ENCODE measurements around the gene C11orf24. TPM values are rescaled to one million over a fixed set of nuclear protein-coding genes. Genes with fewer than 3 reads are reported as not detected.

Gene C11orf24
- total RNA-seq, 1 donor from 2014 or later: 78.0 TPM

- DNase-seq: no peak
- H3K4me3 Mint-ChIP-seq: no peak overlapping the region
- TF ChIP-seq, protein P1, sequence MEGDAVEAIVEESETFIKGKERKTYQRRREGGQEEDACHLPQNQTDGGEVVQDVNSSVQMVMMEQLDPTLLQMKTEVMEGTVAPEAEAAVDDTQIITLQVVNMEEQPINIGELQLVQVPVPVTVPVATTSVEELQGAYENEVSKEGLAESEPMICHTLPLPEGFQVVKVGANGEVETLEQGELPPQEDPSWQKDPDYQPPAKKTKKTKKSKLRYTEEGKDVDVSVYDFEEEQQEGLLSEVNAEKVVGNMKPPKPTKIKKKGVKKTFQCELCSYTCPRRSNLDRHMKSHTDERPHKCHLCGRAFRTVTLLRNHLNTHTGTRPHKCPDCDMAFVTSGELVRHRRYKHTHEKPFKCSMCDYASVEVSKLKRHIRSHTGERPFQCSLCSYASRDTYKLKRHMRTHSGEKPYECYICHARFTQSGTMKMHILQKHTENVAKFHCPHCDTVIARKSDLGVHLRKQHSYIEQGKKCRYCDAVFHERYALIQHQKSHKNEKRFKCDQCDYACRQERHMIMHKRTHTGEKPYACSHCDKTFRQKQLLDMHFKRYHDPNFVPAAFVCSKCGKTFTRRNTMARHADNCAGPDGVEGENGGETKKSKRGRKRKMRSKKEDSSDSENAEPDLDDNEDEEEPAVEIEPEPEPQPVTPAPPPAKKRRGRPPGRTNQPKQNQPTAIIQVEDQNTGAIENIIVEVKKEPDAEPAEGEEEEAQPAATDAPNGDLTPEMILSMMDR (IDR thresholded peaks at IDR 0.05): no peak
- ChIA-PET CTCF (no interaction called here), POLR2A (interaction anchor here (6.6 kb wide), 1 partner anchor 9 kb away, joined by 75 read pairs; the partner anchor contains the start of gene C11orf24)
- peaks cover 77% of the 10 kb centered on the region for H3K36me3 Mint-ChIP-seq (ENCODE audit: low read depth)
- peaks cover 50% of the 10 kb centered on the region for H3K4me1 Mint-ChIP-seq
- ATAC-seq (ENCODE audit: low read depth): no peak
- intact Hi-C loops (cut with micrococcal nuclease): no loop called here
- no peaks in the 10 kb centered on the region for H3K9me3 Mint-ChIP-seq
- no peak overlapping the region for H3K27ac Mint-ChIP-seq
- no peaks in the 10 kb centered on the region for H3K27me3 Mint-ChIP-seq
Observed at GRCh38 chr11:68263444-68264035, 8.2 kb downstream of the C11orf24 start.

GRCh38 chr11:68262544-68262827, 9.3 kb downstream of the C11orf24 start:
- Mint-ChIP-seq H3K9me3 (no peaks in the 10 kb centered on the region), H3K27me3 (no peaks in the 10 kb centered on the region), H3K4me1 (peaks cover 50% of the 10 kb centered on the region), H3K36me3 (ENCODE audit: low read depth) (peaks cover 68% of the 10 kb centered on the region), H3K4me3 (no peak overlapping the region), H3K27ac (no peak overlapping the region)
- DNase-seq: no peak
- ATAC-seq (ENCODE audit: low read depth): no peak
- TF ChIP-seq, protein P1 (IDR thresholded peaks at IDR 0.05): no peak
- POLR2A ChIA-PET: interaction anchor here (6.6 kb wide), 1 partner anchor 11 kb away, joined by 75 read pairs; the partner anchor contains the start of gene C11orf24
- CTCF ChIA-PET: no interaction called here
- intact Hi-C loops (cut with micrococcal nuclease): no loop called here

DNA sequence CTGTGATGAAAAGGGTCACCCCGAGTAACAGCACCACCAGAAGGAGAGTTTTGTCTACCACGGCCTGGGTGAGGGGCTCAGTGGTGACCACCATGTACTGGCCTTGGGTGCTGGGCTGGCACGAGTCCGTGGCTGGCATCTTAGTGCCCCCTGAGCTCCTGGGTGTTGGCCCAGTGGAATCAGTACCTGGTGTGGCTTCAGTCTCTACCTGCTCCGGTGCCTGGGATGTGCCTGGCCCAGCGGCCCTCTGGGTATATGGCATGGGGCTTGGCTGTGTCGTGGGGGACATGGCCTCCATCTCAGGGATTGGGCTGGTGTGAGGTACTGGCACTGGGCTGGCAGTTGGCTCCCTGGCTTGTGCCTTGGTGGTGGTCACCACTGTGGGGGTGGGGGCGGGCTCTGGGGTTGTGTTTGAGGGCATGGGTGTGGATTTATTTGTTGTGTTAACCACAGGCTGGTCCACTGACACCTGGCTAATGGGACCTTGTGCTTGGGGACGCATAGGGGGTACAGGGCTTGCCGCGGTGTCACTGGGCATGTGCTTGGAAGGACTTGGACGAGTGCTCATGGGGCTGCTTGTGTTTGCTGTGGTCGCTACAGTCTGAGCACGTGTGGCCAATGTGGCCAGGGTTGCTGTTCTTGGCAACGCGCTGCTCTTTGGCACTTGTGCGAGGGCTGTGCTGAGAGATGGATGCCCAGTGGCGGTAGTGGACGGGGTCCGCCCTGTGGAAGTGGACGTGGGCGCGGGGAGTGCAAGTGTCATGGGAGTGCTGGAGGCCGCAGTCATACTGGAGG, 9.8 kb downstream of the C11orf24 start:
- CTCF ChIA-PET: interaction anchor here (1.3 to 7.2 kb wide), 2 partner anchors 10 to 36 kb away, joined by 3 to 249 read pairs; partner anchors contain the start of gene C11orf24

DNA sequence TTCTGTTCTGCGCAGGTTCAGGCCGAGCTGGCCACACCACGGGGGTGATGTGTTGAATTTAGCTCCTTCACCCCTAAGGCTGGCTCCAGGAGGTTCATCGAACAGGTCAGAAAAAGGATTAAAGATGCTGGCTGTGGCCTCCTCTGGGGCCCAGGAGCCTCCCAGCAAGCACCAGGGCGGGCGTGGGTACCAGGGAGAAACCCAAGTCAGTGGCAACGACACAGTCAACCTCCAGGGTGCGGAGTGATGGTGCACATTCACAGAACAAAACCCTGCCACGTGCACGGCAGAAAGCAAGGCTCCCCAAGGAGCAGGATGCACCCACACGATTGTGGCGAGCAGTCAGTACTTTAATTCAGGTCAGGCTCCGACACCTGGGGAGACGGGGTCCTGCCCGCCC, 10.8 kb downstream of the C11orf24 start:
- peaks cover 54% of the 10 kb centered on the region for H3K36me3 Mint-ChIP-seq (ENCODE audit: low read depth)
- no peak overlapping the region for H3K27ac Mint-ChIP-seq
- TF ChIP-seq, protein P1 (IDR thresholded peaks at IDR 0.05): no peak
- H3K4me1 Mint-ChIP-seq: peaks cover 40% of the 10 kb centered on the region
- no peak overlapping the region for H3K4me3 Mint-ChIP-seq
- POLR2A ChIA-PET: interaction anchor here (0.6 to 6.6 kb wide), 2 partner anchors 12 to 18 kb away, joined by 7 to 75 read pairs; partner anchors contain the start of gene C11orf24
- no peaks in the 10 kb centered on the region for H3K9me3 Mint-ChIP-seq
- intact Hi-C loops (cut with micrococcal nuclease): no loop called here
- DNase-seq (no peak), ATAC-seq (ENCODE audit: low read depth) (no peak)
- H3K27me3 Mint-ChIP-seq: no peaks in the 10 kb centered on the region
- CTCF ChIA-PET: interaction anchor here (1.3 to 7.2 kb wide), 2 partner anchors 11 to 37 kb away, joined by 3 to 249 read pairs; partner anchors contain the start of gene C11orf24

More for the DNA sequence above, 9.8 kb downstream of the C11orf24 start:
- no peak overlapping the region for H3K4me3 Mint-ChIP-seq
- H3K9me3 Mint-ChIP-seq: no peaks in the 10 kb centered on the region
- H3K27me3 Mint-ChIP-seq: no peaks in the 10 kb centered on the region
- no peak overlapping the region for H3K27ac Mint-ChIP-seq
- intact Hi-C loops (cut with micrococcal nuclease): no loop called here
- H3K36me3 Mint-ChIP-seq (ENCODE audit: low read depth): peaks cover 62% of the 10 kb centered on the region
- POLR2A ChIA-PET: interaction anchor here (0.6 to 6.6 kb wide), 2 partner anchors 11 to 28 kb away, joined by 7 to 75 read pairs; partner anchors contain the start of gene C11orf24
- peaks cover 49% of the 10 kb centered on the region for H3K4me1 Mint-ChIP-seq
- no peak for ATAC-seq (ENCODE audit: low read depth)
- no peak for DNase-seq
- TF ChIP-seq, protein P1 (IDR thresholded peaks at IDR 0.05): no peak

DNA sequence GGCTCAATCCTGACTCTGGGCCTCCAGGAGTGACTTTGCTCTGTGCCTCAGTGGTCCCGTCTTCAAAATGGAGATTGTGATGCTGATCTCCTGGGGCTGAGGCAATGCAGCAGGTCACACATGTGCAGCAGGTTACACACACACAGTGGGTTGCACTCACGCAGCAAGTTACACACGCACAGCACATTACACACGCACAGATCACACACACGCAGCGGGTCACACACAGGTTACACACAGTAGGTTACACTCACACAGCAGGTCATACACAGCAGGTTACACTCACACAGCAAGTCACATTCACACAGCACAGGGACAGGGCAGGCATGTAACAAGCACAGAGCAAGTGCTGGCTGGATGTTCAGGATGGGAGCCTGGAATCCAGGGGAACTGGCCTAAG, 11.3 kb downstream of the C11orf24 start:
- H3K27ac Mint-ChIP-seq: peak overlapping the region; percentile 6
- no peak for ATAC-seq (ENCODE audit: low read depth)

More for the DNA sequence above, 11.3 kb downstream of the C11orf24 start:
- intact Hi-C loops (cut with micrococcal nuclease): no loop called here
- DNase-seq: no peak
- no peak overlapping the region for H3K4me3 Mint-ChIP-seq
- POLR2A ChIA-PET: interaction anchor here (0.6 to 6.6 kb wide), 3 partner anchors 13 to 36 kb away, joined by 7 to 75 read pairs (median 62); partner anchors contain the start of gene C11orf24
- no peaks in the 10 kb centered on the region for H3K9me3 Mint-ChIP-seq
- peaks cover 36% of the 10 kb centered on the region for H3K4me1 Mint-ChIP-seq
- H3K27me3 Mint-ChIP-seq: no peaks in the 10 kb centered on the region
- TF ChIP-seq, protein P1 (IDR thresholded peaks at IDR 0.05): no peak
- peaks cover 54% of the 10 kb centered on the region for H3K36me3 Mint-ChIP-seq (ENCODE audit: low read depth)
- CTCF ChIA-PET: interaction anchor here (3.9 to 7.2 kb wide), 2 partner anchors 11 to 37 kb away, joined by 70 to 249 read pairs; partner anchors contain the start of gene C11orf24

All from activated B cell treated with CpG ODN at 0.5 μM for 24 hours (primary cell).